HG03103 (cell line): ENCODE measurements around the gene ZNF358.

Experiments used
- ATAC-seq: cut with Tn5 transposase; IDR thresholded peaks from one replicate; pipeline ENCODE4 v1.9.1; 2021; ENCODE audit warnings: low read depth; ENCODE audit not compliant: unreplicated experiment

ZNF358 gene

GRCh38 chr19:7519361-7520130 is 3.6 kb downstream of the ZNF358 start:
- no peak for ATAC-seq

DNA sequence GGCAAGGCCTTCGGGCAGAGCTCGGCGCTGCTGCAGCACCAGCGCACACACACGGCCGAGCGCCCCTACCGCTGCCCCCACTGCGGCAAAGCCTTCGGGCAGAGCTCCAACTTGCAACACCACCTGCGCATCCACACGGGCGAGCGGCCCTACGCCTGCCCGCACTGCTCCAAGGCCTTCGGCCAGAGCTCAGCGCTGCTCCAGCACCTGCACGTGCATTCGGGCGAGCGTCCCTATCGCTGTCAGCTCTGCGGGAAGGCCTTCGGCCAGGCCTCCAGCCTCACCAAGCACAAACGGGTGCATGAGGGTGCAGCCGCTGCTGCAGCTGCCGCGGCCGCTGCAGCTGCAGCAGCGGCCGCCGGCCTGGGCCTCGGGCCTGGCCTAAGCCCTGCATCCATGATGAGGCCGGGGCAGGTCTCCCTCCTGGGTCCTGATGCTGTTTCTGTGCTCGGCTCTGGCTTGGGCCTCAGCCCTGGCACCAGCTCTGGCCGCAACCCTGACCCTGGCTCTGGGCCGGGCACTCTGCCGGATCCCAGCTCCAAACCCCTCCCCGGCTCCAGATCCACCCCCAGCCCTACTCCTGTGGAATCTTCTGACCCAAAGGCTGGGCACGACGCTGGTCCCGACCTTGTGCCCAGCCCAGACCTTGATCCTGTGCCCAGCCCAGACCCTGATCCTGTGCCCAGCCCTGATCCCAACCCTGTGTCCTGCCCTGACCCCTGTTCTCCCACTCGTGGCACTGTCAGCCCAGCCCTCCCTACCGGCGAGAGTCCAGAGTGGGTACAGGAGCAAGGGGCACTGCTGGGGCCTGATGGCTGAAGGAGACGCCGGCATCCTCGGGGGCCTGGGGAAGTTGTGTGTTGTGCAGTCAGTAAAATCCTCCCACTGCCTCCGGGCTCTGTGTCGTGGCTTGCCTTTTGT is 4.5 kb downstream of the ZNF358 start:
- no peak for ATAC-seq

- no peak for ATAC-seq
Measured at GRCh38 chr19:7521551-7522071, 5.7 kb downstream of the ZNF358 start.

DNA sequence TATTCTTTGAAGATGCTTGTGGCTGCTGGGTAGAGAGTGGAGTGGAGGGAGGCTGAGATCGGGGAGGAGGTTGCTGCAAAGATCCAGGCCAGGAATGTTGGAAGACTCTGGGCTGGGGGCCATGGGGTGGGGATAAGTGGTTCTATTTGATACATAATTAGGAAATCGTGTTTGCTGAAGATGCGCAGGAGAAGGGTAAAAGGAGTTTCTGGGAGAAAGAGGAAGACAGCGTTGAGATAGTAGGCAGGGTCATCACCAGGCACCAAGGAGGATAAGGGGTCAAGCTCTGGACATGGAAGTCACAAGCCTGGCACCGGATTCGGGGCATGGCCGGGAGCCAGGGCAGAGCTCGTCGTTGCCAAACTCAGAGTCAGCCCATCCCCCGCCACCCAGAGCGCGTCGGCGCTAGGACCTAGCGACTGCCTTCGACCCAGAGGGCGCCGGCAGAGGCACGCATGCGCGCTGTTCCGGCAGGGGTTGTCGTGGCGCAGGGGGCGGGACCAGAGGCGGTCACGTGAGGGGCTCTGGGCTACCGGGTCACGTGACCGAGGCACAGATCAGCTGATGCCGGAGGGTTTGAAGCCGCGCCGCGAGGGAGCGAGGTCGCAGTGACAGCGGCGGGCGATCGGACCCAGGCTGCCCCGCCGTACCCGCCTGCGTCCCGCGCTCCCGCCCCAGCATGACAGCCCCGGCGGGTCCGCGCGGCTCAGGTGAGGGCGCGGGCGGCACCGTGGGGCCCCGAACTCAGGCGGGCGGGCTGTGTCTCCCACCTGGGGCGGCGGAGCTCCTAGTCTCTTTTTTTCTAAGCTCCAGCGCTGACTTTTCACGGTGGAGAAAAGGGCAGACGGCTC is 6.4 kb downstream of the ZNF358 start, which contains the start of gene MCOLN1:
TSS of gene MCOLN1 (plus strand) at position 553 of the 851 bp plus-strand sequence. CDS start at position 680, 127 bp downstream.
- peak; percentile 76 for ATAC-seq

- no peak for ATAC-seq
Measured at GRCh38 chr19:7522923-7523667, 7.2 kb downstream of the ZNF358 start.

DNA sequence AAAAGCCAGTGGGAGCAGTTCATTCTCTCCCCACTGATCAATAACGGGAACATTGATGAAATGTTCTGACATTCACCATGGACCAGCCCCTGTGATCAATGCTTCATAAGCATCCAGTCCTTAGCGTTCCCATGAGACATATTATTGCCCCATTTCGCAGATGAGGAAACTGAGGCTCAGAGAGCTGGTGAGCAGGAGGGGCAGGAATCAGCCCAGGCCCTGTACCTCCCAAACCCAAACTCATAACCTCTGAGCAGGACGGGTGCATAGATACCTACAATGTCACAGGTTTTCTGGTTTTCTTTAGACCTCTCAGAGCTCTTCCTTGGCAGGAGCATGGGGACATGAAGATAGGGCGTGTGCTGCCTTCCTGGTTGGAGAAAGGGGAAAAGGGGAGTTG is 8.6 kb downstream of the ZNF358 start:
- ATAC-seq: no peak

GRCh38 chr19:7524992-7525739 is 9.3 kb downstream of the ZNF358 start:
- no peak for ATAC-seq

DNA sequence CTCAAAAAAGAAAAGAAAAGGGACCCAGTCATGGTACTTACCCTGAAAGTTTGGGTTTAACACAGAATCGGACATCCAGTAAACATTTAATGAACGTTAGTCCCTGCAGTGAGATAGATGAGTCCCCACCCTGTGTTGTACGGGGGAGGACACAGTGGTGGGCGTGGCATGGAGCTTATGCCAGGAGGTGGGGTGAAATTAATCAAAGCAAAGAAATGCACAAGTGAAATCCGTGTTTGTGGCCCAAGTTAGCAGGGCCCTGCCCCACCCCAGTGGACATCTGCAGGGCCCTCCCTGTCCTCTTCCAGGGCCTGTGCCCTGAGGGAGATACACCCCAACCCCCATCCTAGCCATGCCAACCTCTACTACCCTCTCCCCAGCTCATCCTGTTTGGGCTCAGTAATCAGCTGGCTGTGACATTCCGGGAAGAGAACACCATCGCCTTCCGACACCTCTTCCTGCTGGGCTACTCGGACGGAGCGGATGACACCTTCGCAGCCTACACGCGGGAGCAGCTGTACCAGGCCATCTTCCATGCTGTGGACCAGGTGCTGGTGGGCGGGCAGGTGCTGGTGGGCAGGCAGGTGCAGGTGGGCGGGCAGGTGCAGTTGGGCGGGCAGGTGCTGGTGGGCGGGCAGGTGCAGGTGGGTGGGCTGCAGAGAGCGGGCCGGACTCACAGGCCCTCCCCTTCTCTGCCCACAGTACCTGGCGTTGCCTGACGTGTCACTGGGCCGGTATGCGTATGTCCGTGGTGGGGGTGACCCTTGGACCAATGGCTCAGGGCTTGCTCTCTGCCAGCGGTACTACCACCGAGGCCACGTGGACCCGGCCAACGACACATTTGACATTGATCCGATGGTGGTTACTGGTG is 10.4 kb downstream of the ZNF358 start:
- ATAC-seq: no peak

DNA sequence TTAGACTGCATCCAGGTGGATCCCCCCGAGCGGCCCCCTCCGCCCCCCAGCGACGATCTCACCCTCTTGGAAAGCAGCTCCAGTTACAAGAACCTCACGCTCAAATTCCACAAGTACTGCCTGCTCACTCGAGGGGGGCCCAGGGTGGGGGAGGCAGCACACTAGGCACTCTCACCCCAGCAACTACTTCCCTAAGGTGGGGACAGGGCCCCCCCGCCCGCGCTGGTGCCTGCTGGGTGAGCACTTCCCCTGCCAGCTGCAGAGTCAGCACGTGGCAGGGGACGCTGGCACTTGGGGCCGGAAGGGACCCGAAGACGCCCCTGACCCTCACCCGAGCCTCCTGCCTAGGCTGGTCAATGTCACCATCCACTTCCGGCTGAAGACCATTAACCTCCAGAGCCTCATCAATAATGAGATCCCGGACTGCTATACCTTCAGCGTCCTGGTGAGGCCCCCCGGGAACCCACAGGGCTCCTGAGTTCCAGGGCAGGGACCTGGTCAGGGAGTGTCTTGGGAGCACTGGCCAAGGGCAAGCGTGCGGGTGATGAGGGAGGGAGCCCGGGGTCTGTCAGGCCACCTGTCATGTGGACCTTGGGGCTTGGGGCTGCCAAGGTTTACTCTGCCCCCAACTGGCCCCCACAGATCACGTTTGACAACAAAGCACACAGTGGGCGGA is 11.8 kb downstream of the ZNF358 start:
- ATAC-seq: no peak

DNA sequence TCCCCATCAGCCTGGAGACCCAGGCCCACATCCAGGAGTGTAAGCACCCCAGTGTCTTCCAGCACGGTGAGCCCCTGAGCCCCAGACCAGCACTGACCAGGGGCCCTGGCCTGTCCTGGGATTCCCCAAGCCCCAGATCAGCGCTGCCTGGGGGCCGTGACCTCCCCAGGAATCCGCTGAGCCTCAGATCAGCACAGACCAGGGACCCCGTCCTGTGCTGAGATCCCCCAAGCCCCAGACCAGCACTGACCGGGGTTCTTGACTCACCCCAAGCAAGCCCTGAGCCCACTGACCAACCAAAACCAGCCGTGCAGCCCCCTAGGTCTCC is 12.3 kb downstream of the ZNF358 start:
- no peak for ATAC-seq

DNA sequence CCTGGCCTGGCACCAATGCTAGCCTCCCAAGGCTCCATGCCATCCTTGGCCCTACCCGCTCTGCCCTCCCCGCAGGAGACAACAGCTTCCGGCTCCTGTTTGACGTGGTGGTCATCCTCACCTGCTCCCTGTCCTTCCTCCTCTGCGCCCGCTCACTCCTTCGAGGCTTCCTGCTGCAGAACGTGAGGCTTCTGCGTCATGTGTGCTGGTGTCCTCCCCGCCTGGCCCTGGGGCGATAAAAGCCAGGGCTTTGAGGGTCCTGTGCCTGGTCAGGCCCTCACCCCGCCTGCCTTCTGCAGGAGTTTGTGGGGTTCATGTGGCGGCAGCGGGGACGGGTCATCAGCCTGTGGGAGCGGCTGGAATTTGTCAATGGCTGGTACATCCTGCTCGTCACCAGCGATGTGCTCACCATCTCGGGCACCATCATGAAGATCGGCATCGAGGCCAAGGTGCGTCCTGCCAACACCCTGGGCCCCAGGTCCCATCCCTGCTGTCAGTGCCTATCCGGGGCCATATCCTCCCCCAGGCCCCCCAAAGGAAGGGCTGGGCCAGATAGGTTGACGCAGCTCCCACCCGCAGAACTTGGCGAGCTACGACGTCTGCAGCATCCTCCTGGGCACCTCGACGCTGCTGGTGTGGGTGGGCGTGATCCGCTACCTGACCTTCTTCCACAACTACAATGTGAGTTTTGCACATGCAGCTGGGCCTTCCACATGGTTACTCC is 12.8 kb downstream of the ZNF358 start:
- ATAC-seq: no peak

DNA sequence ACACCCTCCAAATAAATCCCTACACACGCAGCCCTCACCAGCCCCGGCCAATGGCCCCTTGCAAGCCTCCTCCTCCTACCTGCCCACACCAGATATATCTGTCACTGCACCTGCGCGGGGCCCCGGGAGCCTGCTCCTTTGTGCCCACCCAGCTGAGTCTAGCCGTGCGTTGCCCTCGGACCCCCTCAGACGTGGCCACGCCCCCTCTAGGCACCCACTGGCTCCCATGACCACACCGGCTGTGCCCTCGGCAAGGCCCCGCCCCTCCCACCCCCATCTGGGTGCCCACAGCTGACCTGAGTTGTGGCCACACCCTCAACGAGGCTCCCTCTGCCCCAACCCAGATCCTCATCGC is 13.3 kb downstream of the ZNF358 start:
- ATAC-seq: no peak

- no peak for ATAC-seq
Measured at GRCh38 chr19:7529610-7530490, 13.9 kb downstream of the ZNF358 start.

- no peak for ATAC-seq
Measured at GRCh38 chr19:7533281-7533885, 17.5 kb downstream of the ZNF358 start.

GRCh38 chr19:7533925-7534480 is 18.1 kb downstream of the ZNF358 start:
- no peak for ATAC-seq
